Measurements from ENCODE around the gene TAL2.

The TAL2 gene

DNA sequence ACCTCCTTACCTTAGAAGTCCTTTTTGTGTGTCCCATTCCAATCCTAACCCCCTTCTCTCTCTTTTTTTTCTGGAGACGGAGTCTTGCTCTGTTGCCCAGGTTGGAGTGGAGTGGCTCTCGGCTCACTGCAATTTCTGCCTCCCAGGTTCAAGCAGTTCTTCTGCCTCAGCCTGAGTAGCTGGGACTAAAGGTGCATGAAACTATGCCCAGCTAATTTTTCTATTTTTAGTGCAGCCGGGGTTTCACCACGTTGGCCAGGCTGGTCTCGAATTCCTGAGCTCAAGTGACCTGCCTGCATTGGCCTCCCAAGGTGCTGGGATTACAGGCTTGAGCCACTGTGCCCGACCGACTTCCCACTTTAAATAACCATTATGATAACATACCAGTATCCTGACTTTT is 49.6 kb downstream of the TAL2 start:
- no peak for DNase-seq

- DNase-seq = no peak
Measured at GRCh38 chr9:105712297-105712696, 50.0 kb downstream of the TAL2 start.

Measured in NCI-H187 (cell line).